Amygdala (tissue), 56 donors: ENCODE measurements around the gene SEC22A.

Experiments used
- DNase-seq, 56 donors: peaks; one replicate each; lab custom pipeline; 2025; lab: John Stamatoyannopoulos, UW

The SEC22A gene

GRCh38 chr3:123261666-123262065 lies 59.9 kb downstream of the SEC22A start:
- no peak for DNase-seq

GRCh38 chr3:123262226-123262625 lies 60.5 kb downstream of the SEC22A start:
- DNase-seq = no peak

GRCh38 chr3:123262868-123263267 lies 61.1 kb downstream of the SEC22A start:
- no peak for DNase-seq

GRCh38 chr3:123263941-123264340 lies 62.2 kb downstream of the SEC22A start:
- DNase-seq = no peak

GRCh38 chr3:123267821-123268220 lies 66.1 kb downstream of the SEC22A start:
- DNase-seq = no peak

GRCh38 chr3:123270818-123271217 lies 69.1 kb downstream of the SEC22A start:
- DNase-seq = no peak

- no peak for DNase-seq
Observed at GRCh38 chr3:123271466-123272159, 69.9 kb downstream of the SEC22A start.

- no peak for DNase-seq
Observed at GRCh38 chr3:123272547-123272946, 70.8 kb downstream of the SEC22A start.

GRCh38 chr3:123275691-123276090 lies 73.9 kb downstream of the SEC22A start:
- no peak for DNase-seq

- DNase-seq = peak in 18 of 56 donors; percentile 13 to 80 (median 36)
Observed at GRCh38 chr3:123276346-123277006, 74.7 kb downstream of the SEC22A start.

- no peak for DNase-seq
Observed at GRCh38 chr3:123277106-123277505, 75.4 kb downstream of the SEC22A start.

GRCh38 chr3:123278446-123278845 lies 76.7 kb downstream of the SEC22A start:
- no peak for DNase-seq

- no peak for DNase-seq
Observed at GRCh38 chr3:123279121-123279520, 77.4 kb downstream of the SEC22A start.

- DNase-seq = no peak
Observed at GRCh38 chr3:123281406-123281805, 79.7 kb downstream of the SEC22A start.

- no peak for DNase-seq
Observed at GRCh38 chr3:123281929-123282328, 80.2 kb downstream of the SEC22A start.

GRCh38 chr3:123282461-123282860 lies 80.7 kb downstream of the SEC22A start:
- no peak for DNase-seq

- no peak for DNase-seq
Observed at GRCh38 chr3:123283074-123283473, 81.3 kb downstream of the SEC22A start.

GRCh38 chr3:123283657-123284398 lies 82.1 kb downstream of the SEC22A start:
- DNase-seq = no peak

GRCh38 chr3:123284399-123285010 lies 82.8 kb downstream of the SEC22A start:
- no peak for DNase-seq

- no peak for DNase-seq
Observed at GRCh38 chr3:123285066-123285465, 83.3 kb downstream of the SEC22A start.

GRCh38 chr3:123285479-123285878 lies 83.7 kb downstream of the SEC22A start:
- no peak for DNase-seq
